HCT116 (cell line): ENCODE data around the gene VSTM2B. TPM values are rescaled to one million over a fixed set of nuclear protein-coding genes. Genes with fewer than 3 reads are reported as not detected.

Experiments used
- ATAC-seq: fragments of 200-7000 bp; cut with Tn5 transposase; 2 replicates; pipeline ENCODE4 v1.9.1; 2020; ENCODE audit warnings: mild to moderate bottlenecking, moderate library complexity
- BruUV-seq: library from RNA; stranded (reverse); fragments of 400-500 nt; replicated peaks from 2 replicates; lab custom pipeline; 2021; lab: Mats Ljungman, UMichigan
- CTCF ChIA-PET: fragments of 300-600 bp; sonication (Branson Sonifier 250); formaldehyde crosslinking; loops from one replicate; lab custom pipeline; 2021; ENCODE audit warnings: antibody characterized with exemption; lab: Charles Lee
- POLR2A ChIA-PET: fragments of 300-600, 350-600 bp; sonication (Branson Sonifier 250); formaldehyde crosslinking; loops from one replicate; lab custom pipeline; 2021; ENCODE audit warnings: antibody characterized with exemption; lab: Charles Lee
- RAD21 ChIA-PET, 2 experiments: fragments of 300-600 bp; sonication (Branson Sonifier 250); formaldehyde crosslinking; loops; one replicate each; lab custom pipeline; 2023; ENCODE audit warnings: low total read pairs in 2 of 2; ENCODE audit not compliant: uncharacterized antibody in 2 of 2, unreplicated experiment in 2 of 2, low non-redundant PET in 1 of 2; lab: Charles Lee
- DNase-seq: peaks from one replicate; pipeline ENCODE4 v3.0.0-alpha.2; 2010; ENCODE audit warnings: low read depth, low spot score
- H2AFZ ChIP-seq: fragments of 200-600 bp; shearing (Covaris generic), sonication (generic); 2 replicates; pipeline ENCODE4 v1.6.1; 2017; ENCODE audit warnings: low read depth, mixed run types, mixed read lengths, antibody characterized with exemption, low read length; ENCODE audit not compliant: poor library complexity, severe bottlenecking
- H3K27ac ChIP-seq: 2 replicates; pipeline ENCODE4 v1.5.1; 2012; ENCODE audit warnings: low read depth, low read length
- H3K27me3 ChIP-seq: fragments of 200-600 bp; sonication (generic); 2 replicates; pipeline ENCODE4 v1.6.1; 2016; ENCODE audit warnings: mixed run types, low read length, mixed read lengths; ENCODE audit not compliant: insufficient read depth
- H3K36me3 ChIP-seq, 2 experiments: fragments of 200-500 bp in 1 of 2; fragments of 200-600 bp in 1 of 2; sonication (Bioruptor generic) in 1 of 2; sonication (generic) in 1 of 2; 2 replicates each; pipeline versions ENCODE4 v1.5.1 to v1.6.1; 2014 to 2016; ENCODE audit warnings: low read length in 2 of 2, inconsistent platforms in 1 of 2, mixed read lengths in 1 of 2, mixed run types in 1 of 2; ENCODE audit not compliant: insufficient read depth in 2 of 2, control insufficient read depth in 1 of 2
- H3K4me1 ChIP-seq, 2 experiments: fragments of 200-600 bp in 1 of 2; sonication (generic) in 1 of 2; 2 replicates each; pipeline versions ENCODE4 v1.5.1 to v1.6.1; 2012 to 2017; ENCODE audit warnings: low read length in 2 of 2, inconsistent platforms in 1 of 2, mild to moderate bottlenecking in 1 of 2, mixed read lengths in 1 of 2, mixed run types in 1 of 2, moderate library complexity in 1 of 2; ENCODE audit not compliant: insufficient read depth in 2 of 2, control insufficient read depth in 1 of 2
- H3K4me2 ChIP-seq: fragments of 200-600 bp; sonication (generic); 2 replicates; pipeline ENCODE4 v1.6.1; 2017; ENCODE audit warnings: mixed run types, low read length, mixed read lengths
- H3K4me3 ChIP-seq, 2 experiments: fragments of 200-600 bp in 1 of 2; sonication (generic) in 1 of 2; replicated peaks in 1 of 2; 2 replicates each; pipeline ENCODE4 v1.5.1; 2011 to 2016; ENCODE audit warnings: low read length in 2 of 2, control low read depth in 1 of 2, low read depth in 1 of 2, mild to moderate bottlenecking in 1 of 2, mixed read lengths in 1 of 2, mixed run types in 1 of 2
- H3K79me2 ChIP-seq: fragments of 200-600 bp; sonication (generic); 2 replicates; pipeline ENCODE4 v1.6.1; 2017; ENCODE audit warnings: mild to moderate bottlenecking, mixed run types, low read length, moderate library complexity, mixed read lengths; ENCODE audit not compliant: insufficient read depth
- H3K9ac ChIP-seq: fragments of 200-600 bp; sonication (generic); 2 replicates; pipeline ENCODE4 v1.6.1; 2016; ENCODE audit warnings: low read length, mixed read lengths
- H3K9me2 ChIP-seq: fragments of 200-600 bp; sonication (generic), shearing (Covaris generic); 2 replicates; pipeline ENCODE4 v1.6.1; 2017; ENCODE audit warnings: mixed run types, mild to moderate bottlenecking, moderate library complexity; ENCODE audit not compliant: insufficient read depth
- H3K9me3 ChIP-seq, 2 experiments: fragments of 200-500 bp in 1 of 2; fragments of 200-600 bp in 1 of 2; sonication (Bioruptor generic) in 1 of 2; sonication (generic) in 1 of 2; 2 replicates each; pipeline ENCODE4 v1.6.1; 2014 to 2017; ENCODE audit warnings: low read length in 2 of 2, mixed read lengths in 2 of 2, inconsistent platforms in 1 of 2, low read depth in 1 of 2, mild to moderate bottlenecking in 1 of 2, mixed run types in 1 of 2, moderate library complexity in 1 of 2; ENCODE audit not compliant: control insufficient read depth in 1 of 2, insufficient read depth in 1 of 2
- H4K20me1 ChIP-seq: fragments of 200-600 bp; sonication (generic), shearing (Covaris generic); 2 replicates; pipeline ENCODE4 v1.6.1; 2017; ENCODE audit warnings: mixed run types, mild to moderate bottlenecking, moderate library complexity; ENCODE audit not compliant: insufficient read depth
- CBX3 ChIP-seq: IDR thresholded peaks from 2 replicates; pipeline ENCODE4 v1.6.1; 2012; ENCODE audit warnings: low read depth
- CEBPB ChIP-seq: IDR thresholded peaks from 2 replicates; pipeline ENCODE4 v1.6.1; 2012; ENCODE audit warnings: low read depth
- ELF1 ChIP-seq: IDR thresholded peaks from 2 replicates; pipeline ENCODE4 v1.6.1; 2012; ENCODE audit warnings: low read depth, borderline replicate concordance
- EZH2phosphoT487 ChIP-seq: fragments of 200-600 bp; IDR thresholded peaks from 2 replicates; pipeline ENCODE4 v1.6.1; 2018; ENCODE audit warnings: antibody characterized with exemption, borderline replicate concordance
- FOSL1 ChIP-seq: IDR thresholded peaks from 2 replicates; pipeline ENCODE4 v1.6.1; 2012; ENCODE audit warnings: low read depth
- JUND ChIP-seq: IDR thresholded peaks from 2 replicates; pipeline ENCODE4 v1.6.1; 2012
- POLR2A ChIP-seq: IDR thresholded peaks from 2 replicates; pipeline ENCODE4 v1.7.0; 2011; ENCODE audit warnings: borderline replicate concordance; ENCODE audit not compliant: insufficient read depth, insufficient read length; ENCODE audit errors: extremely low read depth
- POLR2AphosphoS5 ChIP-seq: IDR thresholded peaks from 2 replicates; pipeline ENCODE4 v1.6.1; 2011; ENCODE audit warnings: mild to moderate bottlenecking, low read depth, low read length, moderate library complexity
- RAD21 ChIP-seq: IDR thresholded peaks from 2 replicates; pipeline ENCODE4 v1.6.1; 2012; ENCODE audit warnings: low read depth, mild to moderate bottlenecking
- SIN3A ChIP-seq: IDR thresholded peaks from 2 replicates; pipeline ENCODE4 v1.6.1; 2012; ENCODE audit warnings: low read depth
- SP1 ChIP-seq: IDR thresholded peaks from 2 replicates; pipeline ENCODE4 v1.6.1; 2012; ENCODE audit warnings: low read depth
- SRF ChIP-seq: IDR thresholded peaks from 2 replicates; pipeline ENCODE4 v1.6.1; 2012; ENCODE audit warnings: low read depth
- TCF7L2 ChIP-seq: IDR thresholded peaks from 2 replicates; pipeline ENCODE4 v1.7.0; 2011; ENCODE audit warnings: borderline replicate concordance, inconsistent platforms; ENCODE audit not compliant: insufficient read depth, insufficient read length; ENCODE audit errors: extremely low read depth
- ZFX ChIP-seq: fragments of 450-650 bp; IDR thresholded peaks from 2 replicates; pipeline ENCODE4 v1.6.1; 2017
- ZNF274 ChIP-seq: fragments of 200-500 bp; sonication (Bioruptor generic); IDR thresholded peaks from 2 replicates; pipeline ENCODE4 v1.6.1; 2014; ENCODE audit warnings: mild to moderate bottlenecking, low read depth, low read length, inconsistent platforms
- intact Hi-C: fragments of 100-400 bp; cut with micrococcal nuclease; formaldehyde crosslinking; loops from 2 replicates; pipeline ENCODE4 v1.10.0; 2022
- total RNA-seq: library from RNA; stranded (reverse); gene quantifications from one replicate; pipeline ENCODE4 v1.2.1, GENCODE V29; 2021; ENCODE audit not compliant: unreplicated experiment
- TF ChIP-seq, protein P1 (sequence below): IDR thresholded peaks from 2 replicates; pipeline ENCODE4 v1.6.1; 2012
- TF ChIP-seq, protein P2 (sequence below), 3 experiments: fragments of 200-600 bp in 1 of 3; sonication (generic) in 1 of 3; IDR thresholded peaks in 2 of 3; conservative IDR thresholded peaks in 1 of 3; 2 replicates each; pipeline ENCODE4 v1.5.1; 2012 to 2017; ENCODE audit warnings: low read depth in 2 of 3, low read length in 2 of 3, antibody characterized with exemption in 1 of 3, borderline replicate concordance in 1 of 3, control low read depth in 1 of 3, mild to moderate bottlenecking in 1 of 3, mixed read lengths in 1 of 3, mixed run types in 1 of 3, moderate library complexity in 1 of 3; ENCODE audit not compliant: insufficient read depth in 1 of 3
- TF ChIP-seq, protein P3 (sequence below): IDR thresholded peaks from 2 replicates; pipeline ENCODE4 v1.6.1; 2012

The VSTM2B gene
- total RNA-seq, 1 experiment from 2014 or later = not detected

DNA sequence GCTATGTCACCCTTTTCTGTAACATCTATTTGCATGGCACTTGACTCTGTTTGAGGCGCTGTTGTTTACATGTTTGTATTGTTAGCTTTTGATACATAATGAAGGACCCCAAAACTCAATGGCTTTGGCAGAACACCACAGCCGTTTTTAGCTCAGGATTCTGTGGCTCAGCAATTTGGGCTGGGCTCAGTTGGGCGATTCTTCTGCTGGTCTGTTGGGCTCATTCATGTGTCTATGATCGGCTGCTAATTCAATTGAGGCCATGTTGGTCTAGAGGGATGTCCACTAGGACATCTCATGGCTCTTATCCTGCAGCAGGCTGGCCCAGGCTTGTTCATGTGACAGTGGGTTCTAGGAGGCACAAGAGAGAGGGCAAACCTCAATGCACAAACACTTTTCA is 33.9 kb downstream of the VSTM2B start:
- no peak for TF ChIP-seq POLR2A
- TF ChIP-seq, protein P1, sequence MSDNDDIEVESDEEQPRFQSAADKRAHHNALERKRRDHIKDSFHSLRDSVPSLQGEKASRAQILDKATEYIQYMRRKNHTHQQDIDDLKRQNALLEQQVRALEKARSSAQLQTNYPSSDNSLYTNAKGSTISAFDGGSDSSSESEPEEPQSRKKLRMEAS = no peak
- no peak for TF ChIP-seq SRF
- TF ChIP-seq, protein P2, sequence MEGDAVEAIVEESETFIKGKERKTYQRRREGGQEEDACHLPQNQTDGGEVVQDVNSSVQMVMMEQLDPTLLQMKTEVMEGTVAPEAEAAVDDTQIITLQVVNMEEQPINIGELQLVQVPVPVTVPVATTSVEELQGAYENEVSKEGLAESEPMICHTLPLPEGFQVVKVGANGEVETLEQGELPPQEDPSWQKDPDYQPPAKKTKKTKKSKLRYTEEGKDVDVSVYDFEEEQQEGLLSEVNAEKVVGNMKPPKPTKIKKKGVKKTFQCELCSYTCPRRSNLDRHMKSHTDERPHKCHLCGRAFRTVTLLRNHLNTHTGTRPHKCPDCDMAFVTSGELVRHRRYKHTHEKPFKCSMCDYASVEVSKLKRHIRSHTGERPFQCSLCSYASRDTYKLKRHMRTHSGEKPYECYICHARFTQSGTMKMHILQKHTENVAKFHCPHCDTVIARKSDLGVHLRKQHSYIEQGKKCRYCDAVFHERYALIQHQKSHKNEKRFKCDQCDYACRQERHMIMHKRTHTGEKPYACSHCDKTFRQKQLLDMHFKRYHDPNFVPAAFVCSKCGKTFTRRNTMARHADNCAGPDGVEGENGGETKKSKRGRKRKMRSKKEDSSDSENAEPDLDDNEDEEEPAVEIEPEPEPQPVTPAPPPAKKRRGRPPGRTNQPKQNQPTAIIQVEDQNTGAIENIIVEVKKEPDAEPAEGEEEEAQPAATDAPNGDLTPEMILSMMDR (IDR thresholded peaks at IDR 0.05 in 2 of 3, conservative IDR thresholded peaks at IDR 0.05 in 1 of 3; ENCODE audit: borderline replicate concordance in 1 of 3, insufficient read depth in 1 of 3, low read depth in 2 of 3, low read length in 2 of 3) = no peak
- TF ChIP-seq SIN3A = no peak
- no peak for TF ChIP-seq TCF7L2
- no peak for TF ChIP-seq ELF1
- TF ChIP-seq, protein P3, sequence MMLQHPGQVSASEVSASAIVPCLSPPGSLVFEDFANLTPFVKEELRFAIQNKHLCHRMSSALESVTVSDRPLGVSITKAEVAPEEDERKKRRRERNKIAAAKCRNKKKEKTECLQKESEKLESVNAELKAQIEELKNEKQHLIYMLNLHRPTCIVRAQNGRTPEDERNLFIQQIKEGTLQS = no peak
- no peak for TF ChIP-seq SP1
- no peak for TF ChIP-seq EZH2phosphoT487
- no peak for TF ChIP-seq JUND
- TF ChIP-seq CBX3 = no peak
- no peak for TF ChIP-seq POLR2AphosphoS5
- no peak for TF ChIP-seq RAD21
- no peak for TF ChIP-seq CEBPB
- TF ChIP-seq ZFX = no peak
- no peak for TF ChIP-seq ZNF274
- TF ChIP-seq FOSL1 = no peak
- POLR2A ChIA-PET = no interaction called here
- Histone ChIP-seq H3K9ac (no peak overlapping the region), H4K20me1 (no peaks in the 10 kb centered on the region), H3K27ac (no peak overlapping the region), H3K4me3 (no peak overlapping the region), H3K4me2 (no peak overlapping the region), H3K36me3 (no peaks in the 10 kb centered on the region), H3K27me3 (peaks cover 26% of the 10 kb centered on the region), H2AFZ (no peak overlapping the region), H3K79me2 (no peaks in the 10 kb centered on the region), H3K4me1 (no peaks in the 10 kb centered on the region), H3K9me3 (no peaks in the 10 kb centered on the region), H3K9me2 (no peaks in the 10 kb centered on the region)
- CTCF ChIA-PET = no interaction called here
- no peak for ATAC-seq
- DNase-seq = no peak
- intact Hi-C loops = no loop called here
- RAD21 ChIA-PET = no interaction called here
- BruUV-seq = no TSS peak
